Measurements from ENCODE around the gene ZBTB12.

DNA sequence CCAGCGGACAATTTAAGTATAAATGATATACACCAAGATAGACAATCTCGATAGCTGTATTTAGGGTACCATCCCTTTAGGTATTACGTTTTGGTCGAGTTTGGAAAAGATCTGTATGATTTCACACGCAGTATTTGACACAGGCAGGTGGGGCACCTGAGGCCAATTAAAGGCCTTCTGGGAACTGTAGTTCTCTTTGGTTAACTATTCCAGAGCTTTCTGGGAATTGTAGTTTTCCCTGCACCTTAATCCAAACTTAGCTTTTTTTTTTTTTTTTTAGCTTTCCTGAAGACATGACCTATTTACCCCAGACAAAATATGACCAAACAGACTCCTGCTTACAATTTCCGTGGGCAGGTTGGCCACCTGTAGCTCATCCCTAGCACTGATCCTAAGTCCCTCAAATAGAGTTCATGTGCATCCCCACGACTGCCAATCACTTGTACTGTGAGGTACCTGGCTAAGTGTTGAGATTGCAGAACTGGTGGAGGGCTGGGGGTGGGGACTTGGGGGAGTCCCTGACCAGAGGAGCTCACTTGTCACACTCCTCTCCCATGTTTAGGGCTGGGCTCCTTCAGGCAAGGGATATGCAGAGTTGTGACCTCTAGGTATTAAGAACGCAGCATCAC is 3.4 kb downstream of the ZBTB12 start:
- no peak for TF ChIP-seq CTCF (IDR thresholded peaks at IDR 0.05; ENCODE audit: low read depth, low read length)
- no peak for TF ChIP-seq EZH2phosphoT487 (IDR thresholded peaks at IDR 0.05; ENCODE audit: low read depth)

Measured in OCI-LY3 (cell line).